PC-3 (cell line): ENCODE measurements around the gene MAP2K5. TPM values are rescaled to one million over a fixed set of nuclear protein-coding genes. Genes with fewer than 3 reads are reported as not detected.

Source experiments
- ATAC-seq: fragments of 200-7000 bp; cut with Tn5 transposase; 2 replicates; pipeline ENCODE4 v1.9.1; 2020; ENCODE audit warnings: mild to moderate bottlenecking, moderate library complexity
- BruUV-seq: library from RNA; stranded (reverse); fragments of 400-500 nt; replicated peaks from 2 replicates; lab custom pipeline; 2021; lab: Mats Ljungman, UMichigan
- CTCF ChIA-PET: fragments of 300-600 bp; sonication (Branson Sonifier 250); formaldehyde crosslinking; loops from one replicate; lab custom pipeline; 2022; ENCODE audit warnings: antibody characterized with exemption; lab: Charles Lee
- POLR2A ChIA-PET: fragments of 300-600 bp; sonication (Branson Sonifier 250); formaldehyde crosslinking; loops from one replicate; lab custom pipeline; 2022; ENCODE audit warnings: antibody characterized with exemption; ENCODE audit not compliant: unreplicated experiment; lab: Charles Lee
- DNase-seq: peaks from one replicate; pipeline ENCODE4 v3.0.0-alpha.2; 2015
- H2AFZ ChIP-seq: fragments of 300-600 bp; sonication (generic); 2 replicates; pipeline ENCODE4 v1.6.0; 2016; ENCODE audit warnings: antibody characterized with exemption, low read length
- H3F3A ChIP-seq: fragments of 300-600 bp; sonication (generic); one replicate; pipeline ENCODE4 v1.6.0; 2017; ENCODE audit warnings: antibody characterized with exemption, low read length, control low read depth, mild to moderate bottlenecking; ENCODE audit not compliant: unreplicated experiment
- H3K27ac ChIP-seq: fragments of 300-600 bp; sonication (generic); 2 replicates; pipeline ENCODE4 v1.5.1; 2016; ENCODE audit warnings: mild to moderate bottlenecking, low read length
- H3K27me3 ChIP-seq: fragments of 300-600 bp; sonication (generic); 2 replicates; pipeline ENCODE4 v1.6.1; 2016; ENCODE audit warnings: low read length, mixed read lengths
- H3K36me3 ChIP-seq: fragments of 300-600 bp; sonication (generic); 2 replicates; pipeline ENCODE4 v1.6.1; 2016; ENCODE audit warnings: low read depth, mixed run types, low read length, mixed read lengths
- H3K4me1 ChIP-seq: fragments of 300-600 bp; sonication (generic); 2 replicates; pipeline ENCODE4 v1.5.1; 2016; ENCODE audit warnings: low read length; ENCODE audit not compliant: insufficient read depth
- H3K4me2 ChIP-seq: fragments of 300-600 bp; sonication (generic); 2 replicates; pipeline ENCODE4 v1.6.0; 2016; ENCODE audit warnings: low read length
- H3K4me3 ChIP-seq: fragments of 300-600 bp; sonication (generic); 2 replicates; pipeline ENCODE4 v1.5.1; 2016; ENCODE audit warnings: mild to moderate bottlenecking, low read length, mixed read lengths
- H3K79me2 ChIP-seq: fragments of 300-600 bp; sonication (generic); 2 replicates; pipeline ENCODE4 v1.6.1; 2017; ENCODE audit warnings: low read length, mixed read lengths
- H3K9ac ChIP-seq: fragments of 300-600 bp; sonication (generic); 2 replicates; pipeline ENCODE4 v1.6.0; 2016; ENCODE audit warnings: mild to moderate bottlenecking, low read length
- H3K9me2 ChIP-seq: fragments of 300-600 bp; sonication (generic); replicated peaks from 2 replicates; pipeline ENCODE4 v1.6.1; 2016; ENCODE audit warnings: mixed run types, low read length, mixed read lengths
- H3K9me3 ChIP-seq: fragments of 300-600 bp; sonication (generic); 2 replicates; pipeline ENCODE4 v1.6.1; 2016; ENCODE audit warnings: low read length, mixed read lengths
- H4K20me1 ChIP-seq: fragments of 300-600 bp; sonication (generic); 2 replicates; pipeline ENCODE4 v1.6.1; 2016; ENCODE audit warnings: low read length, mixed read lengths
- CTCF ChIP-seq: fragments of 300-600 bp; sonication (generic); conservative IDR thresholded peaks from 2 replicates; pipeline ENCODE4 v1.5.1; 2017; ENCODE audit warnings: antibody characterized with exemption, low read depth, mild to moderate bottlenecking, low read length
- EZH2 ChIP-seq: fragments of 300-600 bp; sonication (generic); IDR thresholded peaks from one replicate; pipeline ENCODE4 v1.6.1; 2017; ENCODE audit warnings: antibody characterized with exemption, mild to moderate bottlenecking, low read length; ENCODE audit not compliant: unreplicated experiment
- EZH2phosphoT487 ChIP-seq: fragments of 300-600 bp; sonication (generic); IDR thresholded peaks from 2 replicates; pipeline ENCODE4 v1.6.1; 2018; ENCODE audit warnings: mild to moderate bottlenecking, antibody characterized with exemption, low read length, borderline replicate concordance
- intact Hi-C: fragments of 100-400 bp; cut with micrococcal nuclease; formaldehyde crosslinking; loops from 2 replicates; pipeline ENCODE4 v1.9.0; 2023
- total RNA-seq: library from RNA; depleted of rRNA; stranded (reverse); fragments of >200 nt; gene quantifications from 2 replicates; pipeline ENCODE4 v1.2.3, GENCODE V29; 2014

The MAP2K5 gene
- total RNA-seq, 1 experiment from 2014 or later = 5.5 TPM

GRCh38 chr15:67747921-67748320 lies 205.4 kb downstream of the MAP2K5 start:
- H3K9ac ChIP-seq = no peak overlapping the region
- H3K4me1 ChIP-seq = peaks cover 9% of the 10 kb centered on the region
- no peaks in the 10 kb centered on the region for H4K20me1 ChIP-seq
- DNase-seq = no peak
- no peaks in the 10 kb centered on the region for H3K27me3 ChIP-seq
- intact Hi-C loops = no loop called here
- ATAC-seq = no peak
- TF ChIP-seq EZH2phosphoT487 = no peak
- no peak for TF ChIP-seq CTCF
- no peak for TF ChIP-seq EZH2
- no peaks in the 10 kb centered on the region for H3K36me3 ChIP-seq
- no peak overlapping the region for H2AFZ ChIP-seq
- H3K4me3 ChIP-seq = no peak overlapping the region
- ChIA-PET CTCF (no interaction called here), POLR2A (no interaction called here)
- H3F3A ChIP-seq = no peaks in the 10 kb centered on the region
- no peak overlapping the region for H3K27ac ChIP-seq
- H3K4me2 ChIP-seq = no peak overlapping the region
- no peaks in the 10 kb centered on the region for H3K9me3 ChIP-seq
- H3K9me2 ChIP-seq = no peaks in the 10 kb centered on the region
- BruUV-seq = no TSS peak
- H3K79me2 ChIP-seq = no peaks in the 10 kb centered on the region

- TF ChIP-seq CTCF = no peak
- no peak for TF ChIP-seq EZH2phosphoT487
- TF ChIP-seq EZH2 = no peak
- CTCF ChIA-PET = no interaction called here
- Histone ChIP-seq H4K20me1 (no peaks in the 10 kb centered on the region), H3K9me3 (no peaks in the 10 kb centered on the region), H3K4me1 (peaks cover 9% of the 10 kb centered on the region), H3K79me2 (no peaks in the 10 kb centered on the region), H2AFZ (no peak overlapping the region), H3K27ac (no peak overlapping the region), H3K9ac (no peak overlapping the region), H3K4me2 (no peak overlapping the region), H3K27me3 (no peaks in the 10 kb centered on the region), H3K4me3 (no peak overlapping the region), H3K36me3 (no peaks in the 10 kb centered on the region), H3F3A (no peaks in the 10 kb centered on the region), H3K9me2 (no peaks in the 10 kb centered on the region)
- DNase-seq (no peak), ATAC-seq (no peak)
- BruUV-seq = no TSS peak
- POLR2A ChIA-PET = no interaction called here
- intact Hi-C loops = no loop called here
Measured at GRCh38 chr15:67750371-67750770, 207.9 kb downstream of the MAP2K5 start.

GRCh38 chr15:67753891-67754290 lies 211.4 kb downstream of the MAP2K5 start:
- H3K79me2 ChIP-seq = no peaks in the 10 kb centered on the region
- DNase-seq = no peak
- ATAC-seq = no peak
- H3K36me3 ChIP-seq = no peaks in the 10 kb centered on the region
- no peaks in the 10 kb centered on the region for H3K27me3 ChIP-seq
- TF ChIP-seq EZH2phosphoT487 (no peak), CTCF (no peak), EZH2 (no peak)
- no peaks in the 10 kb centered on the region for H3K9me2 ChIP-seq
- H3F3A ChIP-seq = no peaks in the 10 kb centered on the region
- no peaks in the 10 kb centered on the region for H3K9me3 ChIP-seq
- H4K20me1 ChIP-seq = no peaks in the 10 kb centered on the region
- H3K27ac ChIP-seq = no peak overlapping the region
- BruUV-seq = no TSS peak
- no peak overlapping the region for H2AFZ ChIP-seq
- CTCF ChIA-PET = no interaction called here
- H3K4me2 ChIP-seq = no peak overlapping the region
- H3K4me3 ChIP-seq = no peak overlapping the region
- H3K9ac ChIP-seq = no peak overlapping the region
- no peaks in the 10 kb centered on the region for H3K4me1 ChIP-seq
- POLR2A ChIA-PET = no interaction called here
- intact Hi-C loops = no loop called here
